GM12878 (cell line): ENCODE measurements around the gene PCSK2. TPM values are rescaled to one million over a fixed set of nuclear protein-coding genes. Genes with fewer than 3 reads are reported as not detected.

Experiments
- ATAC-seq: fragments of 200-7000 bp; cut with Tn5 transposase; 3 replicates; pipeline ENCODE4 v1.9.1; 2020; ENCODE audit warnings: mild to moderate bottlenecking, moderate library complexity
- BruUV-seq: library from RNA; stranded (reverse); fragments of 400-500 nt; replicated peaks from 2 replicates; lab custom pipeline; 2021; lab: Mats Ljungman, UMichigan
- CTCF ChIA-PET: fragments of 300-600 bp; sonication (Branson Sonifier 250); formaldehyde crosslinking; extraction: SDS; loops from one replicate; lab custom pipeline; 2021; ENCODE audit warnings: inconsistent platforms; lab: Yijun Ruan, JAX
- POLR2A ChIA-PET: fragments of 350-600 bp; formaldehyde crosslinking; extraction: SDS; loops from one replicate; lab custom pipeline; 2021; ENCODE audit warnings: inconsistent platforms; lab: Charles Lee
- RAD21 ChIA-PET: fragments of 300-600 bp; sonication (Branson Sonifier 250); formaldehyde crosslinking; loops from one replicate; lab custom pipeline; 2023; ENCODE audit warnings: antibody characterized with exemption; ENCODE audit not compliant: unreplicated experiment; lab: Charles Lee
- SMC1A ChIA-PET: fragments of 300-600 bp; sonication (Branson Sonifier 250); formaldehyde crosslinking; loops from one replicate; lab custom pipeline; 2023; ENCODE audit not compliant: unreplicated experiment, uncharacterized antibody; lab: Charles Lee
- DNase-seq: peaks from one replicate; pipeline ENCODE4 v3.0.0-alpha.2; 2011; ENCODE audit warnings: low read depth, low spot score
- FAIRE-seq: peaks from 3 replicates; lab custom pipeline; 2011; peaks lifted over from hg19 to GRCh38; lab: Jason Lieb, UNC
- H2AFZ ChIP-seq: 2 replicates; pipeline ENCODE4 v1.6.0; 2011; ENCODE audit warnings: low read depth, low read length, control low read depth; ENCODE audit not compliant: control insufficient read depth
- H3K27ac ChIP-seq: 2 replicates; pipeline ENCODE4 v1.5.1; 2011; ENCODE audit warnings: control low read depth; ENCODE audit not compliant: control insufficient read depth, insufficient read depth
- H3K27me3 ChIP-seq, 2 experiments: replicated peaks in 1 of 2; 2 replicates each; pipeline versions ENCODE4 v1.6.0 to v1.6.1; 2011; ENCODE audit warnings: low read length in 1 of 2; ENCODE audit not compliant: control insufficient read depth in 2 of 2, insufficient read depth in 2 of 2
- H3K36me3 ChIP-seq, 2 experiments: 2 replicates each; pipeline ENCODE4 v1.5.1; 2011; ENCODE audit warnings: low read length in 1 of 2; ENCODE audit not compliant: control insufficient read depth in 2 of 2, insufficient read depth in 2 of 2
- H3K4me1 ChIP-seq: 2 replicates; pipeline ENCODE4 v1.6.1; 2011; ENCODE audit warnings: mild to moderate bottlenecking, low read length, moderate library complexity, mixed read lengths; ENCODE audit not compliant: control insufficient read depth, insufficient read depth
- H3K4me2 ChIP-seq: 2 replicates; pipeline ENCODE4 v1.6.0; 2011; ENCODE audit warnings: control low read depth; ENCODE audit not compliant: control insufficient read depth, insufficient read depth
- H3K4me3 ChIP-seq: fragments of 200-600 bp; sonication (generic); 2 replicates; pipeline ENCODE4 v1.5.1; 2016
- H3K79me2 ChIP-seq: 2 replicates; pipeline ENCODE4 v1.6.0; 2011; ENCODE audit warnings: low read length; ENCODE audit not compliant: control insufficient read depth, insufficient read depth
- H3K9ac ChIP-seq: 2 replicates; pipeline ENCODE4 v1.8.0; 2011; ENCODE audit warnings: low read length, control low read depth, mixed read lengths; ENCODE audit not compliant: control insufficient read depth, insufficient read depth
- H3K9me3 ChIP-seq: replicated peaks from 3 replicates; pipeline ENCODE4 v1.5.1; 2011; ENCODE audit warnings: mild to moderate bottlenecking, low read length; ENCODE audit not compliant: control insufficient read depth, insufficient read depth
- H4K20me1 ChIP-seq: 2 replicates; pipeline ENCODE4 v1.6.0; 2011; ENCODE audit not compliant: control insufficient read depth, insufficient read depth
- CHD4 ChIP-seq: fragments of 200-600 bp; sonication (generic); IDR thresholded peaks from 2 replicates; pipeline ENCODE4 v1.6.1; 2016; ENCODE audit warnings: mild to moderate bottlenecking
- MEF2B ChIP-seq: fragments of 450-650 bp; IDR thresholded peaks from 2 replicates; pipeline ENCODE4 v1.6.1; 2018; ENCODE audit warnings: mild to moderate bottlenecking, moderate library complexity; ENCODE audit not compliant: partially characterized antibody, poor library complexity, severe bottlenecking
- RBBP5 ChIP-seq: fragments of 200-600 bp; sonication (generic); conservative IDR thresholded peaks from 2 replicates; pipeline ENCODE4 v1.6.1; 2016
- WGBS: methylation state at CpG from one replicate; pipeline ENCODE4 v1.1.6; 2016; ENCODE audit warnings: low lambda C conversion rate; ENCODE audit not compliant: insufficient replicate concordance, insufficient coverage; ENCODE audit errors: missing lambda C conversion rate; 5-methylcytosine and 5-hydroxymethylcytosine counted together
- in situ Hi-C: fragments of 300-500 bp; cut with MboI; formaldehyde crosslinking; loops from 9 replicates; pipeline ENCODE4 v1.14.3; 2018; ENCODE audit warnings: mixed read lengths
- intact Hi-C: fragments of 100-400 bp; cut with micrococcal nuclease; formaldehyde crosslinking; loops from one replicate; pipeline ENCODE4 v1.14.2; 2022; ENCODE audit not compliant: unreplicated experiment
- polyA plus RNA-seq, 11 experiments: library from polyadenylated mRNA; depleted of rRNA in 4 of 11; unstranded in 6 of 11; stranded (reverse) in 5 of 11; fragments of >200 nt; fragmentation: Nextera tagmentation in 4 of 11; fragmentation: Illumina TruSeq in 1 of 11; extraction: Ambion mirVana in 4 of 11; extraction: Trizol in 1 of 11; gene quantifications; 1 replicate in 1 of 11; 2 replicates in 10 of 11; pipeline versions ENCODE4 v1.2.1 to v1.2.3, GENCODE V29; 2011 to 2016; ENCODE audit warnings: inconsistent platforms in 2 of 11, missing spikeins in 2 of 11, low read depth in 1 of 11
- total RNA-seq, 4 experiments: library from RNA; depleted of rRNA in 3 of 4; stranded (reverse); fragments of >200 nt in 3 of 4; fragmentation: Illumina TruSeq in 1 of 4; extraction: Trizol in 1 of 4; gene quantifications; 2 replicates each; pipeline versions ENCODE4 v1.2.1 to v1.2.3, GENCODE V29; 2013 to 2021
- TF ChIP-seq, protein P1 (sequence below): fragments of 450-650 bp; IDR thresholded peaks from 2 replicates; pipeline ENCODE4 v1.6.1; 2018; ENCODE audit warnings: borderline replicate concordance, mild to moderate bottlenecking; ENCODE audit not compliant: partially characterized antibody
- TF ChIP-seq, protein P2 (sequence below): fragments of 450-650 bp; IDR thresholded peaks from 2 replicates; pipeline ENCODE4 v1.6.1; 2017; ENCODE audit warnings: low read depth, mild to moderate bottlenecking, moderate library complexity

The PCSK2 gene
- total and polyA plus RNA-seq, 10 of the 15 experiments (the other 5 are each of a cell fraction or from before 2014, with no cell fraction given): not detected

DNA sequence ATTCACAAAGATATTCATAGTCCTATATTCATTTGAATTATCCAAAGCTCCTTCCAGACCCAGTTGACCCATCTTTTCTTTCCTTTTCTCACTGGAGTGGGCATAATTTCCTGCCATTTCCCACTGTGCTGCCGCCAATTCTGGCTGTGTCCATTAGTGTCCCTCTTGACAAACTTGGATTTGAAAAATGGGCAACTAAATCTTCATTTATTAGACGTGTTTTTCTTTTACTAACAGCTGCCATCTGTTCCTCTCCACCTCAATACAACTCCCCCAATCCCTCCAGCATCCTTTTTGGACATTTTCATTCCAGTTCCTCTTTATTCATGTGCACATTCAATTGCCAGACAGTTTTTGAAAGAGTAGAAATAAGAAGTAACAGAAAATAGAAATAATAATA, 90.5 kb downstream of the PCSK2 start (continued):
- TF ChIP-seq, protein P1, sequence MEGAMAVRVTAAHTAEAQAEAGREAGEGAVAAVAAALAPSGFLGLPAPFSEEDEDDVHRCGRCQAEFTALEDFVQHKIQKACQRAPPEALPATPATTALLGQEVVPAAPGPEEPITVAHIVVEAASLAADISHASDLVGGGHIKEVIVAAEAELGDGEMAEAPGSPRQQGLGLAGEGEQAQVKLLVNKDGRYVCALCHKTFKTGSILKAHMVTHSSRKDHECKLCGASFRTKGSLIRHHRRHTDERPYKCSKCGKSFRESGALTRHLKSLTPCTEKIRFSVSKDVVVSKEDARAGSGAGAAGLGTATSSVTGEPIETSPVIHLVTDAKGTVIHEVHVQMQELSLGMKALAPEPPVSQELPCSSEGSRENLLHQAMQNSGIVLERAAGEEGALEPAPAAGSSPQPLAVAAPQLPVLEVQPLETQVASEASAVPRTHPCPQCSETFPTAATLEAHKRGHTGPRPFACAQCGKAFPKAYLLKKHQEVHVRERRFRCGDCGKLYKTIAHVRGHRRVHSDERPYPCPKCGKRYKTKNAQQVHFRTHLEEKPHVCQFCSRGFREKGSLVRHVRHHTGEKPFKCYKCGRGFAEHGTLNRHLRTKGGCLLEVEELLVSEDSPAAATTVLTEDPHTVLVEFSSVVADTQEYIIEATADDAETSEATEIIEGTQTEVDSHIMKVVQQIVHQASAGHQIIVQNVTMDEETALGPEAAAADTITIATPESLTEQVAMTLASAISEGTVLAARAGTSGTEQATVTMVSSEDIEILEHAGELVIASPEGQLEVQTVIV: no peak
- no peak for TF ChIP-seq MEF2B
- TF ChIP-seq, protein P2, sequence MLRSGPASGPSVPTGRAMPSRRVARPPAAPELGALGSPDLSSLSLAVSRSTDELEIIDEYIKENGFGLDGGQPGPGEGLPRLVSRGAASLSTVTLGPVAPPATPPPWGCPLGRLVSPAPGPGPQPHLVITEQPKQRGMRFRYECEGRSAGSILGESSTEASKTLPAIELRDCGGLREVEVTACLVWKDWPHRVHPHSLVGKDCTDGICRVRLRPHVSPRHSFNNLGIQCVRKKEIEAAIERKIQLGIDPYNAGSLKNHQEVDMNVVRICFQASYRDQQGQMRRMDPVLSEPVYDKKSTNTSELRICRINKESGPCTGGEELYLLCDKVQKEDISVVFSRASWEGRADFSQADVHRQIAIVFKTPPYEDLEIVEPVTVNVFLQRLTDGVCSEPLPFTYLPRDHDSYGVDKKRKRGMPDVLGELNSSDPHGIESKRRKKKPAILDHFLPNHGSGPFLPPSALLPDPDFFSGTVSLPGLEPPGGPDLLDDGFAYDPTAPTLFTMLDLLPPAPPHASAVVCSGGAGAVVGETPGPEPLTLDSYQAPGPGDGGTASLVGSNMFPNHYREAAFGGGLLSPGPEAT: no peak
- no peak for TF ChIP-seq RBBP5

DNA sequence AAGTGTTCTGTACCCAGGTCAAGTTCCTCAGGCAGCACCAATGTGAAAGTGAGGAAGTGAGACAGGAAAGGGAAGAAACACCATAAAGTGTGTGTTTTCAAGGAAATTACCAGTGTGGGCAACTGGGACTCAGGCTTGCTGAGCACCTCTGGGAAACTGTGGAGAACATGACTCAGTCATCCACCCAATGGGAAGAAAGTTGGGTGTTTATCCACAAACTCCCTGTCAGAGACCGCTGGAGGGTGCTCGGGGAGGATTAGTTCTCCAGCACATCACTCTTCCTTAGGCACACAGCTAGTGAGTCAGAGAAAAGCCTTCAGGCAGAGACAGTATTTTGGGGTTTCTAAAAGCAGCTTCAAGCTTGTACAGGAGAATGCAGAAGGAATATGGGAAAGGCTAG, 93.6 kb downstream of the PCSK2 start:
- SMC1A ChIA-PET: no interaction called here
- peaks cover 0 to 3% of the 10 kb centered on the region in 2 experiments; a peak in 2 of 4 replicates for H3K27me3 ChIP-seq
- no peaks in the 10 kb centered on the region for H3K9me3 ChIP-seq
- intact Hi-C loops (no loop called here), in situ Hi-C loops (no loop called here)
- CTCF ChIA-PET: no interaction called here
- no peak for FAIRE-seq
- H3K4me3 ChIP-seq: no peak overlapping the region
- H3K4me1 ChIP-seq: no peaks in the 10 kb centered on the region
- POLR2A ChIA-PET: no interaction called here
- RAD21 ChIA-PET: no interaction called here
- H3K27ac ChIP-seq: no peak overlapping the region
- 72% methylated on average over 2 of the region's 2 CpGs for WGBS
- no peaks in the 10 kb centered on the region for H3K36me3 ChIP-seq
- no peak overlapping the region for H3K9ac ChIP-seq
- no peak for TF ChIP-seq CHD4
- TF ChIP-seq, all 136 proteins: peak for 0
- Histone ChIP-seq H3K4me2 (no peak overlapping the region), H3K79me2 (no peaks in the 10 kb centered on the region), H4K20me1 (no peaks in the 10 kb centered on the region), H2AFZ (no peak overlapping the region)
- DNase-seq (no peak), ATAC-seq (no peak)
- BruUV-seq: no TSS peak
